Kidney (tissue), 14 donors: Measurements from ENCODE around the gene PAXIP1. TPM values are rescaled to one million over a fixed set of nuclear protein-coding genes. Genes with fewer than 3 reads are reported as not detected.

Source experiments
- DNase-seq, 5 donors: peaks; one replicate each; pipeline ENCODE4 v3.0.0-alpha.2; 2013 to 2020
- FAIRE-seq: peaks from 2 replicates; lab custom pipeline; 2012; peaks lifted over from hg19 to GRCh38; lab: Jason Lieb, UNC
- H3K27ac ChIP-seq, 2 donors: one replicate each; pipeline ENCODE4 v1.7.0; 2013; ENCODE audit warnings: low read depth in 2 of 2, low read length in 2 of 2, inconsistent platforms in 1 of 2
- H3K27me3 ChIP-seq: one replicate; pipeline ENCODE4 v1.7.1; 2013; ENCODE audit warnings: low read length, inconsistent platforms; ENCODE audit not compliant: control insufficient read depth, insufficient read depth
- H3K36me3 ChIP-seq, 3 donors: one replicate each; pipeline versions ENCODE4 v1.7.0 to v1.7.1; 2013; ENCODE audit warnings: low read length in 3 of 3, control low read depth in 1 of 3, inconsistent platforms in 1 of 3; ENCODE audit not compliant: insufficient read depth in 3 of 3, control insufficient read depth in 2 of 3
- H3K4me1 ChIP-seq, 3 donors: one replicate each; pipeline versions ENCODE4 v1.7.0 to v1.7.1; 2013; ENCODE audit warnings: low read length in 3 of 3, inconsistent platforms in 1 of 3, low read depth in 1 of 3; ENCODE audit not compliant: control insufficient read depth in 2 of 3, insufficient read depth in 2 of 3
- H3K4me3 ChIP-seq, 3 donors: one replicate each; pipeline versions ENCODE4 v1.7.0 to v1.8.1; 2013; ENCODE audit warnings: low read length in 3 of 3, control low read depth in 1 of 3, inconsistent platforms in 1 of 3
- H3K9ac ChIP-seq, 3 donors: one replicate each; pipeline versions ENCODE4 v1.7.0 to v1.7.1; 2013; ENCODE audit warnings: low read length in 3 of 3, control low read depth in 1 of 3, inconsistent platforms in 1 of 3
- H3K9me3 ChIP-seq, 3 donors: one replicate each; pipeline versions ENCODE4 v1.7.0 to v1.7.1; 2013; ENCODE audit warnings: low read length in 3 of 3, control low read depth in 1 of 3, inconsistent platforms in 1 of 3; ENCODE audit not compliant: control insufficient read depth in 2 of 3, insufficient read depth in 1 of 3
- intact Hi-C: fragments of 100-400 bp; cut with DNase I; formaldehyde crosslinking; loops from one replicate; pipeline ENCODE4 v1.11.1; 2022
- polyA plus RNA-seq: library from polyadenylated mRNA; stranded (reverse); fragments of 350-450 nt; fragmentation: Illumina TruSeq; extraction: RNeasy Lipid Tissue Mini Kit (QIAGEN cat#74804); gene quantifications from one replicate; pipeline ENCODE4 v1.2.3, GENCODE V29; 2014; ENCODE audit warnings: low read depth, low replicate concordance; ENCODE audit not compliant: insufficient read depth
- total RNA-seq: library from RNA; stranded (reverse); fragmentation: NEBNext Ultra II Directional; extraction: Animal tissue kit (Norgen Biotek cat#: 25700); gene quantifications from one replicate; pipeline ENCODE4 v1.2.1, GENCODE V29; 2021
- TF ChIP-seq, protein P1 (sequence below): IDR thresholded peaks from 3 replicates; pipeline ENCODE4 v1.5.1; 2012; ENCODE audit warnings: mild to moderate bottlenecking, moderate library complexity, borderline replicate concordance; ENCODE audit not compliant: insufficient read depth; ENCODE audit errors: extremely low read depth
- donor health status: control.
- donor health status: control.
- donor health status: control.
- donor health status: control.
- donor health status: control.
- donor health status: DM: yes; HTN: yes; CAD: no.
- donor health status: Normal renal cell carcinoma (clear cell type).

PAXIP1 gene
- total and polyA plus RNA-seq, 2 donors from 2014 or later, result 3.9 to 10.7 TPM

DNA sequence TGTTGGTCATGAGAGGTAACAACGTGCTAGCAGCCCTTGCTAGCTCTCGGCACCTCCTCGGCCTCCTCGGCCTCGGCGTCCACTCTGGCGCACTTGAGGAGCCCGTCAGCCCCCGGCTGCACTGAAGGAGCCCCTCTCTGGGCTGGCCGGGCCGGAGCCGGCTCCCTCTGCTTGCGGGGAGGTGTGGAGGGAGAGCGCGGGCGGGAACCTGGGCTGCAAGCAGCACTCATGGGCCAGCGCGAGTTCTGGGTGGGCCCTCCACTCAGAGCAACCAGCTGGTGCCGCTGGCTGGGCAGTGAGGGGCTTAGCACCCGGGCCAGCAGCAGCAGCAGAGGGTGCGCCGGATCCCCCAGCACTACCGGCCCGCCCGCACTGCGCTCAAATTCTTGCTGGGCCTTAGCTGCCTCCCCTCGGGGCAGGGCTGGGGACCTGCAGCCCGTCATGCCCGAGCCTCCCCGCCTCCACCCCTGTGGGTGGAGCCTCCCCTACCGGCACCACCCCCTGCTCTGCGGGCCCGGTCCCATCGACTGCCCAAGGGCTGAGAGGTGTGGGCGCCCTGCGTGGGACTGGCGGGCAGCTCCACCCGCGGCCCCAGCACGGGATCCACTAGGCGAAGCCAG is 96.1 kb downstream of the PAXIP1 start:
- Histone ChIP-seq H3K27ac (no peak overlapping the region), H3K9ac (no peak overlapping the region), H3K4me1 (no peaks in the 10 kb centered on the region), H3K36me3 (no peaks in the 10 kb centered on the region), H3K27me3 (no peaks in the 10 kb centered on the region), H3K9me3 (peaks cover 0 to 4% (median 0%) of the 10 kb centered on the region in 3 donors), H3K4me3 (no peak overlapping the region)
- DNase-seq, result peak in 1 of 5 donors; percentile 70
- no peak for FAIRE-seq
- intact Hi-C loops, result no loop called here
- TF ChIP-seq, protein P1, sequence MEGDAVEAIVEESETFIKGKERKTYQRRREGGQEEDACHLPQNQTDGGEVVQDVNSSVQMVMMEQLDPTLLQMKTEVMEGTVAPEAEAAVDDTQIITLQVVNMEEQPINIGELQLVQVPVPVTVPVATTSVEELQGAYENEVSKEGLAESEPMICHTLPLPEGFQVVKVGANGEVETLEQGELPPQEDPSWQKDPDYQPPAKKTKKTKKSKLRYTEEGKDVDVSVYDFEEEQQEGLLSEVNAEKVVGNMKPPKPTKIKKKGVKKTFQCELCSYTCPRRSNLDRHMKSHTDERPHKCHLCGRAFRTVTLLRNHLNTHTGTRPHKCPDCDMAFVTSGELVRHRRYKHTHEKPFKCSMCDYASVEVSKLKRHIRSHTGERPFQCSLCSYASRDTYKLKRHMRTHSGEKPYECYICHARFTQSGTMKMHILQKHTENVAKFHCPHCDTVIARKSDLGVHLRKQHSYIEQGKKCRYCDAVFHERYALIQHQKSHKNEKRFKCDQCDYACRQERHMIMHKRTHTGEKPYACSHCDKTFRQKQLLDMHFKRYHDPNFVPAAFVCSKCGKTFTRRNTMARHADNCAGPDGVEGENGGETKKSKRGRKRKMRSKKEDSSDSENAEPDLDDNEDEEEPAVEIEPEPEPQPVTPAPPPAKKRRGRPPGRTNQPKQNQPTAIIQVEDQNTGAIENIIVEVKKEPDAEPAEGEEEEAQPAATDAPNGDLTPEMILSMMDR, result no peak

DNA sequence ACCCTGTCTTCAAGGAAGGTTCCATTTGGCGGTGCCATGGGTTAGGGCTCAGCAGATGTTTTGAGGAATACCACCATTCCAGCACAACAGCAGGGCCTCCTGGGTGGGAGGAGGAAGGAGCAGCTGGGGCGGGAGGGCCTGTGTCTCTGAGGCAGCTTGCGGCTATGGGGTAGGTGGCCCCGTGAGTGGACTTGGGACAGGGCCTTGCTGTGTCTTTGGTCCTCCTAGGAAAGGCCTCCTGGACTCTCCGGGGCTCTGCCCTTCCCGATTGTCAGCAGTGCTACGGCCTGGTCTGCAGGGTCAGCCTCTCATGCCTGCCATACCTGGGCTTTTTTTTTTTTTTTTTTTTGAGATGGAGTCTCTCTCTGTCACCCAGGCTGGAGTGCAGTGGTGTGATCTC is 96.7 kb downstream of the PAXIP1 start:
- FAIRE-seq (no peak), DNase-seq (peak in 1 of 5 donors; percentile 54)
- H3K9me3 ChIP-seq, result peaks cover 0 to 4% (median 0%) of the 10 kb centered on the region in 3 donors
- H3K36me3 ChIP-seq, result no peaks in the 10 kb centered on the region
- H3K27me3 ChIP-seq, result no peaks in the 10 kb centered on the region
- no peak overlapping the region for H3K4me3 ChIP-seq
- H3K4me1 ChIP-seq, result no peaks in the 10 kb centered on the region
- H3K9ac ChIP-seq, result no peak overlapping the region
- no peak overlapping the region for H3K27ac ChIP-seq
- intact Hi-C loops, result no loop called here
- TF ChIP-seq, protein P1, result no peak

DNA sequence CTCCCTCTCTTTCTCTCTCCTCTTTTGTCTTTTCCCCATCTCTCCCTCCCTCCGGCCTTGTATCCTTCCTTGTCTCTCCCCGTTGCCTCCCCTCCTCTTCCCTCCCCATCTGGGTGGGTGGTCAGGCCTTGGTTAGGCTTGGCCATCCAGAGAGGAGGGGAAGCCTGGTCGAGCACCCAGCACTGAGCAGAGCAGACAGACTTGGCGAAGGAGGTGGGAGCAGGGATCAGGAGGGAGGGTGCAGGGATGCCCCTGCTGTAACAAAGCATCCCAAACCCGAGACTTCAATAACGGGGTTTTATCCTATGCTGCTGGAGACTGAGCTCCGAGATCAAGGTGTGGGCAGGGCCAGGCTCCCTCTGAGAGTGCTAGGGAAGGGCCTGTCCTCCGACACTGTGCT is 97.3 kb downstream of the PAXIP1 start:
- no peak for FAIRE-seq
- TF ChIP-seq, protein P1, result no peak
- Histone ChIP-seq H3K27ac (no peak overlapping the region), H3K9ac (no peak overlapping the region), H3K9me3 (peaks cover 0 to under 1% (median 0%) of the 10 kb centered on the region in 3 donors), H3K4me3 (no peak overlapping the region), H3K4me1 (no peaks in the 10 kb centered on the region), H3K36me3 (no peaks in the 10 kb centered on the region), H3K27me3 (no peaks in the 10 kb centered on the region)
- no peak for DNase-seq
- intact Hi-C loops, result no loop called here

DNA sequence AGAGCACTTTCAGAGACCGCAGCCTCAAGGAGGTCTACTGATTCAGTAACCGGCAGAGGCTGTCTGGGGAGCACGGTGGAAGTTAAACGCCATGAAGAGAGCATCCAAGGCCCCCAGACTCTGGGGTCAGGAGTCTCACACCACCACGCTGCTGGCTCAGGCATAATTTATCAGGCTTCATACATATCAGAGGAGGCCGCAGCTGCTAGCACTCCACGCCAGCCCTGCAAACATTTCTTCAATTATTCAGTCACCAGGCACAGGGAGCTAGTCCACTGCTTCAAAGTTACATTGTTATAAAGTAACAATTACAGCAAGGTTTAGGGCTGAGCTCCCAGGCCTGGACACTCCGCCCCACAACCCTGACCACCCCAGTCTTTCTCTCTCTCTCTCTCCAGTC is 97.8 kb downstream of the PAXIP1 start:
- Histone ChIP-seq H3K36me3 (no peaks in the 10 kb centered on the region), H3K4me1 (no peaks in the 10 kb centered on the region), H3K27me3 (no peaks in the 10 kb centered on the region), H3K9ac (no peak overlapping the region), H3K4me3 (no peak overlapping the region), H3K9me3 (no peaks in the 10 kb centered on the region), H3K27ac (no peak overlapping the region)
- intact Hi-C loops, result no loop called here
- FAIRE-seq, result no peak
- TF ChIP-seq, protein P1, result no peak
- DNase-seq, result peak in 1 of 5 donors; percentile 26
